HepG2 (cell line): ENCODE measurements around the gene ITLN2. TPM values are rescaled to one million over a fixed set of nuclear protein-coding genes. Genes with fewer than 3 reads are reported as not detected.

ENCODE experiments used
- ATAC-seq: fragments of 200-7000 bp; cut with Tn5 transposase; 3 replicates; pipeline ENCODE4 v1.9.1; 2020; ENCODE audit warnings: mild to moderate bottlenecking, moderate library complexity
- BruUV-seq: library from RNA; stranded (reverse); fragments of 400-500 nt; replicated peaks from 2 replicates; lab custom pipeline; 2021; lab: Mats Ljungman, UMichigan
- CTCF ChIA-PET: fragments of 300-600 bp; formaldehyde crosslinking; extraction: SDS; loops from one replicate; lab custom pipeline; 2021; ENCODE audit warnings: low total read pairs, inconsistent platforms, low intra/inter-chr PET ratio; lab: Yijun Ruan, JAX
- POLR2A ChIA-PET: fragments of 350-600 bp; sonication (Branson Sonifier 250); formaldehyde crosslinking; loops from one replicate; lab custom pipeline; 2020; ENCODE audit warnings: antibody characterized with exemption, inconsistent platforms; lab: Yijun Ruan, JAX
- DNase-seq: peaks from one replicate; pipeline ENCODE4 v3.0.0-alpha.2; 2015; ENCODE audit warnings: low spot score
- FAIRE-seq: peaks from 3 replicates; lab custom pipeline; 2011; peaks lifted over from hg19 to GRCh38; lab: Jason Lieb, UNC
- H2AFZ ChIP-seq: one replicate; pipeline ENCODE4 v1.6.1; 2011; ENCODE audit warnings: low read length, inconsistent platforms
- H3K27ac ChIP-seq: fragments of 300-600 bp; 3 replicates; pipeline ENCODE4 v1.8.0; 2011; ENCODE audit warnings: mixed run types, mild to moderate bottlenecking, mixed read lengths, low read length, inconsistent platforms; ENCODE audit not compliant: insufficient read depth; ENCODE audit errors: extremely low read length
- H3K27me3 ChIP-seq, 2 experiments: fragments of 200-600 bp in 1 of 2; 2 replicates in 1 of 2; 3 replicates in 1 of 2; pipeline versions ENCODE4 v1.6.0 to v1.8.0; 2011; ENCODE audit warnings: low read length in 2 of 2, mild to moderate bottlenecking in 2 of 2, moderate library complexity in 2 of 2, inconsistent platforms in 1 of 2; ENCODE audit not compliant: insufficient read depth in 2 of 2, control insufficient read depth in 1 of 2
- H3K36me3 ChIP-seq, 2 experiments: fragments of 200-600 bp in 1 of 2; replicated peaks in 1 of 2; 2 replicates in 1 of 2; 3 replicates in 1 of 2; pipeline versions ENCODE4 v1.5.1 to v1.8.0; 2011; ENCODE audit warnings: low read length in 2 of 2, inconsistent platforms in 1 of 2; ENCODE audit not compliant: insufficient read depth in 2 of 2, control insufficient read depth in 1 of 2
- H3K4me1 ChIP-seq: 2 replicates; pipeline ENCODE4 v1.5.1; 2012; ENCODE audit warnings: low read length, inconsistent platforms; ENCODE audit not compliant: insufficient read depth
- H3K4me2 ChIP-seq: 2 replicates; pipeline ENCODE4 v1.6.0; 2011; ENCODE audit warnings: low read depth, low read length, inconsistent platforms
- H3K4me3 ChIP-seq, 3 experiments: fragments of 200-600 bp in 1 of 3; sonication (generic), shearing (Covaris generic) in 1 of 3; replicated peaks in 1 of 3; 2 replicates each; pipeline ENCODE4 v1.5.1; 2011 to 2016; ENCODE audit warnings: low read length in 3 of 3, inconsistent platforms in 2 of 3, low read depth in 2 of 3, mild to moderate bottlenecking in 2 of 3, control low read depth in 1 of 3, mixed read lengths in 1 of 3; ENCODE audit not compliant: insufficient read depth in 1 of 3
- H3K79me2 ChIP-seq: one replicate; pipeline ENCODE4 v1.6.1; 2011; ENCODE audit warnings: low read length, inconsistent platforms; ENCODE audit not compliant: insufficient read depth
- H3K9ac ChIP-seq: 2 replicates; pipeline ENCODE4 v1.6.0; 2011; ENCODE audit warnings: mild to moderate bottlenecking, low read depth, low read length, inconsistent platforms; ENCODE audit not compliant: insufficient read depth
- H3K9me3 ChIP-seq: 2 replicates; pipeline ENCODE4 v1.5.1; 2012; ENCODE audit warnings: mild to moderate bottlenecking, low read length
- H4K20me1 ChIP-seq: 2 replicates; pipeline ENCODE4 v1.6.0; 2011; ENCODE audit warnings: inconsistent platforms, mild to moderate bottlenecking, low read length, moderate library complexity; ENCODE audit not compliant: insufficient read depth
- BCL3 ChIP-seq: sonication (generic); formaldehyde crosslinking; IDR thresholded peaks from 2 replicates; pipeline ENCODE4 v1.5.1; 2020; ENCODE audit warnings: mild to moderate bottlenecking, missing genetic modification reagents, moderate library complexity
- CREB3 ChIP-seq: sonication (generic); formaldehyde crosslinking; IDR thresholded peaks from 2 replicates; pipeline ENCODE4 v1.5.0; 2020; ENCODE audit warnings: missing genetic modification reagents
- CTCF ChIP-seq: sonication (generic); formaldehyde crosslinking; IDR thresholded peaks from 2 replicates; pipeline ENCODE4 v1.5.0; 2020; ENCODE audit warnings: mild to moderate bottlenecking, missing genetic modification reagents, moderate library complexity
- EEA1 ChIP-seq: sonication (generic); formaldehyde crosslinking; IDR thresholded peaks from 2 replicates; pipeline ENCODE4 v1.5.1; 2020; ENCODE audit warnings: mild to moderate bottlenecking, missing genetic modification reagents, borderline replicate concordance
- GABPA ChIP-seq, 2 experiments: IDR thresholded peaks; 2 replicates each; pipeline ENCODE4 v1.6.1; 2011 to 2016; ENCODE audit warnings: low read depth in 2 of 2, low read length in 1 of 2, missing biosample characterization in 1 of 2, missing genetic modification characterization in 1 of 2
- MLLT10 ChIP-seq: sonication (generic); formaldehyde crosslinking; IDR thresholded peaks from 2 replicates; pipeline ENCODE4 v1.4.0; 2020; ENCODE audit warnings: missing genetic modification reagents
- MZF1 ChIP-seq: sonication (generic); formaldehyde crosslinking; IDR thresholded peaks from 2 replicates; pipeline ENCODE4 v1.8.1; 2023; ENCODE audit warnings: mild to moderate bottlenecking, missing genetic modification reagents, borderline replicate concordance
- NFRKB ChIP-seq: fragments of 450-650 bp; IDR thresholded peaks from 2 replicates; pipeline ENCODE4 v1.6.1; 2017
- POLR2A ChIP-seq, 2 experiments: IDR thresholded peaks; 2 replicates each; pipeline ENCODE4 v1.6.1; 2011; ENCODE audit warnings: low read depth in 2 of 2, low read length in 2 of 2, mild to moderate bottlenecking in 1 of 2, moderate library complexity in 1 of 2; ENCODE audit not compliant: insufficient read depth in 1 of 2
- RNF219 ChIP-seq: sonication (generic); formaldehyde crosslinking; IDR thresholded peaks from 2 replicates; pipeline ENCODE4 v1.5.0; 2020; ENCODE audit warnings: mild to moderate bottlenecking, missing genetic modification reagents
- ZBTB34 ChIP-seq: sonication (generic); formaldehyde crosslinking; IDR thresholded peaks from 2 replicates; pipeline ENCODE4 v1.8.0; 2022; ENCODE audit warnings: mild to moderate bottlenecking, missing genetic modification reagents
- ZFP36L1 ChIP-seq: sonication (generic); formaldehyde crosslinking; IDR thresholded peaks from 2 replicates; pipeline ENCODE4 v1.8.0; 2022; ENCODE audit warnings: mild to moderate bottlenecking, missing genetic modification reagents, moderate library complexity
- ZNF264 ChIP-seq: sonication (generic); formaldehyde crosslinking; IDR thresholded peaks from 2 replicates; pipeline ENCODE4 v1.4.0; 2020; ENCODE audit warnings: missing genetic modification reagents
- ZNF546 ChIP-seq: sonication (generic); formaldehyde crosslinking; conservative IDR thresholded peaks from 2 replicates; pipeline ENCODE4 v1.8.1; 2023; ENCODE audit warnings: mild to moderate bottlenecking, missing genetic modification reagents
- ZNF556 ChIP-seq: sonication (generic); formaldehyde crosslinking; IDR thresholded peaks from 2 replicates; pipeline ENCODE4 v1.4.0; 2020; ENCODE audit warnings: mild to moderate bottlenecking, missing genetic modification reagents, borderline replicate concordance
- ZNF562 ChIP-seq: sonication (generic); formaldehyde crosslinking; IDR thresholded peaks from 2 replicates; pipeline ENCODE4 v1.8.0; 2022; ENCODE audit warnings: missing genetic modification reagents, borderline replicate concordance
- ZNF747 ChIP-seq: sonication (generic); formaldehyde crosslinking; IDR thresholded peaks from 2 replicates; pipeline ENCODE4 v1.8.1; 2023; ENCODE audit warnings: missing genetic modification reagents, mild to moderate bottlenecking, borderline replicate concordance
- WGBS: methylation state at CpG from one replicate; pipeline ENCODE4 v1.1.6; 2017; ENCODE audit warnings: low lambda C conversion rate; 5-methylcytosine and 5-hydroxymethylcytosine counted together
- in situ Hi-C: cut with HindIII; loops from 2 replicates; pipeline ENCODE4 v1.10.0; 2017; ENCODE audit warnings: low pct_unique_long_range_greater_than_20kb; ENCODE audit not compliant: extremely low pct_ligation_motif_present
- intact Hi-C: fragments of 100-400 bp; cut with micrococcal nuclease; formaldehyde crosslinking; loops from one replicate; pipeline ENCODE4 v1.10.0; 2022; ENCODE audit not compliant: unreplicated experiment
- polyA plus RNA-seq, 8 experiments: library from polyadenylated mRNA; depleted of rRNA in 3 of 8; stranded (reverse) in 7 of 8; unstranded in 1 of 8; fragments of >200 nt; fragmentation: Illumina TruSeq in 4 of 8; extraction: Trizol in 4 of 8; gene quantifications; 2 replicates each; pipeline versions ENCODE4 v1.2.1 to v1.2.3, GENCODE V29; 2011 to 2016; ENCODE audit warnings: low read depth in 4 of 8, missing spikeins in 1 of 8, mixed read lengths in 1 of 8; ENCODE audit not compliant: insufficient read depth in 1 of 8
- total RNA-seq, 5 experiments: library from RNA; depleted of rRNA; stranded (reverse); fragments of >200 nt; fragmentation: Illumina TruSeq; extraction: Trizol; gene quantifications; 2 replicates each; pipeline ENCODE4 v1.2.3, GENCODE V29; 2016; ENCODE audit warnings: low read depth in 1 of 5

ITLN2 gene
- total and polyA plus RNA-seq, 2 of the 13 experiments (the other 11 are each of a cell fraction or from before 2014, with no cell fraction given) = not detected

- no peak for TF ChIP-seq ZBTB34
- no peak for TF ChIP-seq ZNF546 (CRISPR knock-in tag)
- no peak for TF ChIP-seq GABPA (IDR thresholded peaks at IDR 0.05; ENCODE audit: low read depth, low read length)
- no peak for TF ChIP-seq GABPA (CRISPR knock-in tag; IDR thresholded peaks at IDR 0.05; ENCODE audit: low read depth)
These were observed 17.0 kb upstream of the ITLN2 start (continued) for GRCh38 chr1:160971618-160972056.

GRCh38 chr1:160963521-160963920, 8.9 kb upstream of the ITLN2 start:
- ChIA-PET CTCF (interaction anchor here (0.6 kb wide), 1 partner anchor 484 kb away, joined by 3 read pairs; no protein-coding TSS in a partner anchor), POLR2A (no interaction called here)
- Histone ChIP-seq H3K4me2 (no peak overlapping the region), H3K27me3 (no peaks in the 10 kb centered on the region), H3K4me1 (peaks cover 17% of the 10 kb centered on the region), H4K20me1 (no peaks in the 10 kb centered on the region), H2AFZ (no peak overlapping the region), H3K9ac (no peak overlapping the region), H3K27ac (no peak overlapping the region), H3K9me3 (no peaks in the 10 kb centered on the region), H3K79me2 (no peaks in the 10 kb centered on the region), H3K4me3 (no peak overlapping the region), H3K36me3 (no peaks in the 10 kb centered on the region)
- in situ Hi-C loops (no loop called here), intact Hi-C loops (no loop called here)
- no peak for DNase-seq
- BruUV-seq = no TSS peak
- FAIRE-seq = no peak
- no peak for ATAC-seq
- 31% methylated on average over 4 of the region's 4 CpGs for WGBS
- no peak for TF ChIP-seq MLLT10
- no peak for TF ChIP-seq POLR2A (IDR thresholded peaks at IDR 0.05; ENCODE audit: insufficient read depth in 1 of 2, low read depth in 2 of 2, low read length in 2 of 2)
- TF ChIP-seq ZNF264 = no peak
- no peak for TF ChIP-seq ZNF562 (CRISPR knock-in tag)
- TF ChIP-seq CREB3 (CRISPR knock-in tag) = no peak
- no peak for TF ChIP-seq MZF1 (CRISPR knock-in tag)
- TF ChIP-seq RNF219 = no peak
- TF ChIP-seq BCL3 (CRISPR knock-in tag) = no peak
- no peak for TF ChIP-seq CTCF (CRISPR knock-in tag)
- no peak for TF ChIP-seq EEA1
- TF ChIP-seq NFRKB = no peak
- TF ChIP-seq ZFP36L1 = no peak
- TF ChIP-seq ZNF747 (CRISPR knock-in tag) = no peak
- TF ChIP-seq ZNF556 = no peak
